ENCODE results near the gene PALLD. TPM values are rescaled to one million over a fixed set of nuclear protein-coding genes. Genes with fewer than 3 reads are reported as not detected.
A peak's percentile ranks its signal among the peaks of the same experiment; 100 is the strongest.

Gene PALLD
- total RNA-seq, 4 donors from 2014 or later: 71.8 to 106 (median 83.3) TPM

DNA sequence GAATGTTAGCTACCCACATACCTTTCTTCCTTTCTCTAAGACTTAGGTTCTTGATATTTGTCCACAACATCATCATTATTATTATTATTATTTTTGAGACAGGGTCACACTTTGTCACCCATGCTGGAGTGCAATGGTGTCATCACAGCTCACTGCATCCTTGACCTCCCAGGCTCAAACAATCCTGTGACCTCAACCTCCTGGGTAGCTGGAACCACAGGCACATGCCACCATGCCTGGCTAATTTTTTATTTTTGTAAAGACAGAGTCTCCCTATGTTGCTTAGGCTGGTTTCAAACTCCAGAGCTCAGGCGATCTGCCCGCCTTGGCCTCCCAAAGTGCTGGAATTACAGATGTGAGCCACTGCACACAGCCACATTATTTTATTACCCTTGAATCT lies 394.2 kb downstream of the PALLD start:
- Histone ChIP-seq H3K27me3 (no peaks in the 10 kb centered on the region), H3K4me1 (peaks cover 21% of the 10 kb centered on the region), H3K36me3 (peaks cover 60% of the 10 kb centered on the region), H3K9me3 (no peaks in the 10 kb centered on the region), H3K27ac (no peak overlapping the region), H3K4me3 (no peak overlapping the region)
- no peak for TF ChIP-seq POLR2AphosphoS5 (IDR thresholded peaks at IDR 0.05)
- TF ChIP-seq EP300 (IDR thresholded peaks at IDR 0.05): no peak
- no peak for TF ChIP-seq POLR2A (IDR thresholded peaks at IDR 0.05)
- TF ChIP-seq, protein P1, sequence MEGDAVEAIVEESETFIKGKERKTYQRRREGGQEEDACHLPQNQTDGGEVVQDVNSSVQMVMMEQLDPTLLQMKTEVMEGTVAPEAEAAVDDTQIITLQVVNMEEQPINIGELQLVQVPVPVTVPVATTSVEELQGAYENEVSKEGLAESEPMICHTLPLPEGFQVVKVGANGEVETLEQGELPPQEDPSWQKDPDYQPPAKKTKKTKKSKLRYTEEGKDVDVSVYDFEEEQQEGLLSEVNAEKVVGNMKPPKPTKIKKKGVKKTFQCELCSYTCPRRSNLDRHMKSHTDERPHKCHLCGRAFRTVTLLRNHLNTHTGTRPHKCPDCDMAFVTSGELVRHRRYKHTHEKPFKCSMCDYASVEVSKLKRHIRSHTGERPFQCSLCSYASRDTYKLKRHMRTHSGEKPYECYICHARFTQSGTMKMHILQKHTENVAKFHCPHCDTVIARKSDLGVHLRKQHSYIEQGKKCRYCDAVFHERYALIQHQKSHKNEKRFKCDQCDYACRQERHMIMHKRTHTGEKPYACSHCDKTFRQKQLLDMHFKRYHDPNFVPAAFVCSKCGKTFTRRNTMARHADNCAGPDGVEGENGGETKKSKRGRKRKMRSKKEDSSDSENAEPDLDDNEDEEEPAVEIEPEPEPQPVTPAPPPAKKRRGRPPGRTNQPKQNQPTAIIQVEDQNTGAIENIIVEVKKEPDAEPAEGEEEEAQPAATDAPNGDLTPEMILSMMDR (IDR thresholded peaks at IDR 0.05): no peak
- 100% methylated on average over 2 of the region's 2 CpGs for WGBS
- DNase-seq (ENCODE audit: low spot score in 2 of 2): no peak

DNA sequence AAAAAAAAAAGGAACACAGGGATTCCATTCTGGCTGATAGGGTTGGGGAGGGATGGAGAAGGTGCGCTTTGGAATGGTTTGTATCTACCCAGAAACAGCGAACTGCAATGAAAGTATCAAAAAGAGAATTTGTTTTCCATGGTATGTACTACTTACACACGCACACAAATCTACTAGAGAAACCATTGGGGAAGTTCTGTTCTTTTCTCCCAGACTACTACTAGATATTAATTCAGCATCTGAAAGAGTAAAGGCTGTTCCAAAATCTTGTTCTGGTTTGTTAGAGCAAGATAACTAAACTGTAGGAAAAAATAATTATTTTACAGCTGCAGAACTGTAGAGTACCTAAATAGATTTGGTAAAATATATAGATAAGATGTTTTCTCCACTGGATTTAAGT lies 394.8 kb downstream of the PALLD start:
- H3K9me3 ChIP-seq: no peaks in the 10 kb centered on the region
- no peak for TF ChIP-seq POLR2A (IDR thresholded peaks at IDR 0.05)
- no peak for TF ChIP-seq EP300 (IDR thresholded peaks at IDR 0.05)
- no peak for TF ChIP-seq POLR2AphosphoS5 (IDR thresholded peaks at IDR 0.05)
- TF ChIP-seq, protein P1 (IDR thresholded peaks at IDR 0.05): no peak
- H3K4me1 ChIP-seq: peaks cover 20% of the 10 kb centered on the region
- 90% methylated on average over 3 of the region's 3 CpGs for WGBS
- no peak overlapping the region for H3K27ac ChIP-seq
- H3K36me3 ChIP-seq: peaks cover 66% of the 10 kb centered on the region
- H3K4me3 ChIP-seq: no peak overlapping the region
- no peak for DNase-seq (ENCODE audit: low spot score in 2 of 2)
- no peaks in the 10 kb centered on the region for H3K27me3 ChIP-seq

DNA sequence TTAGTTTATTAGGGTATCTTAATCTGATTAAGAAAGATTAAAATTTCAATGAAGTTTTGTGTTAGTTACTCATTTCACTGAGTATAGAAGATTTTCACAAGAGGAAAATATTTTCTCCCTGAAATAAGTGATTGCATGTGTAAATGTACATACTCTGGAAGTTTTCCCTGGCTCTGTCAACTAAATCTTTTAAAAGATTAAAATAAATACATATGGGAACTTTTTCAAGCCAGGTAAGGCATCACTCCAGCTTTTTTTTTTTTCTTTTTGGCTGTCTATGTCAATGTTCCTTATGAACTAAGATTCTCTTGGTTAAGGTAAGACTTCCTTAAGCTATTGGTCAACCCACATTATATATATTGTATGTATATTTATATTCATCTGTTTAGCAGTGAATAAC lies 395.6 kb downstream of the PALLD start:
- Histone ChIP-seq H3K36me3 (peaks cover 74% of the 10 kb centered on the region), H3K27ac (peak overlapping the region; percentile 29)

DNA sequence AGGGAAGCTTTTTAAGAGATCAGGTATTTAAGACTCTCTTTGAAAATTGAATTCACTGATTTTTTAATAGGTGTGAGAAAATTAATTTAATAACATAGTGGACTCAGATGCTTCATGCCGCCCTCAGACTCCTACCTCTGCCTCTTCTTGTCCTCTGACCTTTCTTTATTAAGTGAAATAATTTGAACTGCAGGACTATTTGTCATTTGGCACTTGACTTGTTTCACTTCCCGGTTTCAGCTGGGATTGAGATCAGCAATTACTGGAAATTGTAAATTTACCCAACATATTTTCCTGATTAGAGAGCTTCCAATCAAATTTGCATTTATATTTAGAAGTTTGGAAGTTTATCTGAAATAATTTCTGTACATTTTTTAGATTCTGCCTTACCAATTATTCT lies 396.4 kb downstream of the PALLD start:
- TF ChIP-seq, protein P1 (IDR thresholded peaks at IDR 0.05): no peak
- TF ChIP-seq POLR2A (IDR thresholded peaks at IDR 0.05) (no peak), EP300 (IDR thresholded peaks at IDR 0.05) (no peak), POLR2AphosphoS5 (IDR thresholded peaks at IDR 0.05) (no peak)
- Histone ChIP-seq H3K4me3 (no peak overlapping the region), H3K27ac (peak overlapping the region; percentile 29), H3K36me3 (peaks cover 81% of the 10 kb centered on the region), H3K27me3 (no peaks in the 10 kb centered on the region), H3K4me1 (peaks cover 6% of the 10 kb centered on the region), H3K9me3 (no peaks in the 10 kb centered on the region)
- WGBS: 57% methylated on average over 2 of the region's 2 CpGs
- DNase-seq (ENCODE audit: low spot score in 2 of 2): no peak

More for the DNA sequence above, 395.6 kb downstream of the PALLD start:
- TF ChIP-seq POLR2A (IDR thresholded peaks at IDR 0.05) (no peak), POLR2AphosphoS5 (IDR thresholded peaks at IDR 0.05) (no peak), EP300 (IDR thresholded peaks at IDR 0.05) (no peak)
- TF ChIP-seq, protein P1 (IDR thresholded peaks at IDR 0.05): no peak
- no peak overlapping the region for H3K4me3 ChIP-seq
- DNase-seq (ENCODE audit: low spot score in 2 of 2): no peak
- H3K27me3 ChIP-seq: no peaks in the 10 kb centered on the region
- H3K9me3 ChIP-seq: no peaks in the 10 kb centered on the region
- H3K4me1 ChIP-seq: peaks cover 13% of the 10 kb centered on the region

DNA sequence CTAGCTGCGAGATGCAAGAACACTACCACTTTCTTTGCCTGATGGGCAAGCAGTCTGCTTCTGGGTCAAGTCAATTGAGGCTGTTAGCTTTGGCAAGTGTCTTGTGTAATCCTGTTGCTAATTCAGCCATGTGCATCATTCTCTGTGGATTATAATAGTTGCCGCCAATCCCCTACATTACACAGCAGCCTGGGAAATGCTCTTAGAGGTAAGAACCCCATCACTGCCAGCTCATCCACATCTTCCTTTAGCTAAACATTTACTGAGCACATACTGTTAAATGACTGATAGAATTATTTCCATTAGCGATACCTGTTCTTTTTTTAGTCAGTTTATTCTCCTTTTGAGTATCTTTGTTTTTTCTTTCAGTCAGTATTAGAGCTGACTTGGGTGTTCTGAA lies 397.0 kb downstream of the PALLD start:
- WGBS: 84% methylated on average over 3 of the region's 3 CpGs
- Histone ChIP-seq H3K27me3 (no peaks in the 10 kb centered on the region), H3K36me3 (peaks cover 87% of the 10 kb centered on the region), H3K4me3 (no peak overlapping the region), H3K4me1 (peaks cover 2% of the 10 kb centered on the region), H3K27ac (no peak overlapping the region), H3K9me3 (no peaks in the 10 kb centered on the region)
- no peak for TF ChIP-seq POLR2AphosphoS5 (IDR thresholded peaks at IDR 0.05)
- DNase-seq (ENCODE audit: low spot score in 2 of 2): no peak

DNA sequence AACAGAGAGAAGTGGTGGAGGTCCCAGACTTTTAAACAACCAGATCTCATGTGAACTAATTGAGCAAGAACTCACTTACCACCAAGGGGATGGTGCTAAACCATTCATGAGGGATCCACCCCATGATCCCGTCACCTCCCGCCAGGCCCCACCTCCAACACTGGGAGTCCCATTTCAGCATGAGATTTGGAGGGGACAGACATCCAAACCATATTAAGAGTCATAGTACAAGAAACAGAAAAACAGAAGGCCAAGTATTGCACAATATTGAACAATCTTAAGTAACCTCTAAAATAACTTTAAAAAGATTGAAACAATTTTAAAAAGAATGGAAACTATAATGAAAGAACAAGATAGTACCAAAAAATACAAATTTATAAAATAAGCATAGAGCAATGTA lies 403.2 kb downstream of the PALLD start:
- H3K27me3 ChIP-seq: no peaks in the 10 kb centered on the region
- DNase-seq (ENCODE audit: low spot score in 2 of 2): peak in 1 of 2 donors; percentile 81
- H3K9me3 ChIP-seq: no peaks in the 10 kb centered on the region
- H3K36me3 ChIP-seq: peaks cover 77% of the 10 kb centered on the region
- WGBS: 64% methylated on average over 2 of the region's 2 CpGs
- H3K27ac ChIP-seq: peak overlapping the region; percentile 6
- no peak overlapping the region for H3K4me3 ChIP-seq
- no peak for TF ChIP-seq POLR2A (IDR thresholded peaks at IDR 0.05)
- TF ChIP-seq POLR2AphosphoS5 (IDR thresholded peaks at IDR 0.05): peak in 1 of 3 donors; percentile 54
- H3K4me1 ChIP-seq: no peaks in the 10 kb centered on the region

All from suprapubic skin (tissue), 4 donors.